HK-2 (cell line): Measurements from ENCODE around the gene JARID2.

ENCODE experiments used
- DNase-seq: peaks from one replicate; pipeline ENCODE4 v3.0.0-alpha.2; 2018; ENCODE audit not compliant: unreplicated experiment

The JARID2 gene

GRCh38 chr6:15506066-15506465 lies 260.2 kb downstream of the JARID2 start:
- DNase-seq = no peak

- no peak for DNase-seq
These were observed 261.4 kb downstream of the JARID2 start for GRCh38 chr6:15507221-15507620.

DNA sequence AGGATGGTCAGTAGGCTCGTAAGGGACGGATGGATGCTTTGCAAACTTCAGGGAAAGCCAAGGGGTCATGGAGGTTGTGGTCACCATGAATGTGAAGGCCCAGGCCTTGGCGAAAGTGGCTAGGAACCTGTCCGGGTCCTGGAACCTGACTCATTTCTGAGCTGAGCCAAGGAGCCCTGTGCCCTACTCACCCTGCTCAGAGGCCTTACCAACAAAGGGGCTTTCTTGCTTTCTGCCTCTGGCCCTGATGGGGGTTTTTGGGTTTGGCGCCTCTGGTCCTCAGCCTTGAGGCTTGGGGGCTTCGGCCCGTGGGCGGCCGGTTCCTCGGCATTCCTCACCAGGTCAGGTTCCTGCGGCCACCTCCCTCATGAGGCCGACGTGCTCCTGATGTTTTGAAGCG lies 261.9 kb downstream of the JARID2 start:
- DNase-seq = no peak

GRCh38 chr6:15508441-15508871 lies 262.6 kb downstream of the JARID2 start:
- DNase-seq = no peak

DNA sequence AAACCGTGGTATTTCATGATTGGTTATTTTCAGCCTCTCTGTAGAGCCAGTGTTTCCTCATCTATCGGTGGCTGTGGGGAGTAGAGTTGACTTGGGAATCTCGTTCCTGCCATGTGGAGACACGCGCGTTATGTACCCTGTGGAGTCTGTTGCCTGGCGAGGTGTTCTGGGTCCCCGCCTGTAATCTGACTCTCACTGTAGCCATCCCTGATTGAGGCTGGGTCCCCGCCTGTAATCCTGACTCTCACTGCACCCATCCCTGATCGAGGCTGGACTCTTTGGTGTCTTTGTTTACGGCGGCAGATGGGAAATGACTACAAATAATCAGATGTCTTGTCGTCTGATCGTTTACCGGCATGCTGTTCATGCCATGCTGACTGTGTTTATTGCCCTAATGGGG lies 263.1 kb downstream of the JARID2 start:
- DNase-seq = no peak

- no peak for DNase-seq
These were observed 263.6 kb downstream of the JARID2 start for GRCh38 chr6:15509335-15509933.

DNA sequence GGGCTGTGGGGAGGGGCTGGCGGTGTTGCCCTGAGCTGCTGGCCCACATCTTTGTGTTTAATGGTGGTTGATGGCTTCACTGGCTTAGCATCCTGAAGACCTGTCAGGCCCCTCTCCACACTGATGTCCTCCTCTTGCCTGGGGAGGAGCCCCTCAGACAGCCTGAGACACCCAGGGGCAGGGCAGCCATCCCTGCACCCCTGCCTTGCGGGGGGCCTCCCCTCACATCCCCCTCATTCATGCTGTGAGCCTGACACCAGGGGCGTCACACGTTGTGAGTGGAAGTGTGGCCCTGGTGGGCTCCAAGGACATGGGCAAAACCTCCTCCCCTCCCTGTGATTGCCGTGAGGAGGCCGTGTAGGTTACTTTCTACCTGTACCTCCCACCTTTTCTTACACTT lies 264.3 kb downstream of the JARID2 start:
- DNase-seq = no peak

- no peak for DNase-seq
These were observed 264.8 kb downstream of the JARID2 start for GRCh38 chr6:15510536-15511247.

GRCh38 chr6:15511248-15512125 lies 265.6 kb downstream of the JARID2 start:
- no peak for DNase-seq

GRCh38 chr6:15512126-15512525 lies 266.3 kb downstream of the JARID2 start:
- DNase-seq = no peak

- DNase-seq = no peak
These were observed 266.9 kb downstream of the JARID2 start for GRCh38 chr6:15512721-15513120.

GRCh38 chr6:15513131-15513771 lies 267.4 kb downstream of the JARID2 start:
- no peak for DNase-seq

- no peak for DNase-seq
These were observed 268.2 kb downstream of the JARID2 start for GRCh38 chr6:15513801-15514711.

DNA sequence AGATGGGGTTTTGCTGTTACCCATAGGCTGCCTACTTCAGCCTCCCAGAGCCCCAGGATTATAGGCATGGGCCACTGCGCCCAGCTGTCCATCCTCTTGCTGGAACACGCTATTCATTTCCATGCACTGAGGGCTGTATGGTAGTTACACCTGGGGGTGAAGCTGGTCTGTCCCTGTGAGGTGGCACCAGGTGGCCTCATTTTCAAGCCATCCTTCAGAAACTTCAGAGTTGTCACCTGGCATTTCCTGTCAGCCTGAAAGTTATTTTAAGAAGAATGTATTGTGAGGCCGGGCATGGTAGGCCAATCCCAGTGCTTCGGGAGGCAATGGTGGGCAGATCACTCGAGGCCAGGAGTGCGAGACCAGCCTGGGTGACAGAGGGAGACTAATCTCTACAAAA lies 269.4 kb downstream of the JARID2 start:
- DNase-seq = no peak

- no peak for DNase-seq
These were observed 269.9 kb downstream of the JARID2 start for GRCh38 chr6:15515660-15516375.

DNA sequence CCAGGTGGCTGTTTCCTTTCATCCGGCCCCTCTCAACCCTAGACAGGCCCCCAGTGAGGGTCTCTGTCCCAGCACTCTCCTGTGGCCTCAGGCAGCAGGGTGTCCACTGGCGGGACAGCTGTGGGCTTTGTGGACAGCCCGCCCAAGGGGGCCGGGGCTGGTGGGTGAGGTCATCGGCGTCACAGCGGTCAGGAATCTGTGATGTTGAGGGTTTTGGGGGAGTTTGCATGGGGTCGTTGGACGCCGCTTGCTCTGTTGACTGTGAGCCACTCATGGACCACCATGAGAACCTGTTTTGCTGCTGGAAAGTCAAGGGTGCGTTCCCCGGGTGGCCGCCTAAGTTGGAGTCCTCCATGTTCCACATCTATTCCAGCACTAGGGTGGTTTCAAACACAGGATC lies 270.5 kb downstream of the JARID2 start:
- no peak for DNase-seq

DNA sequence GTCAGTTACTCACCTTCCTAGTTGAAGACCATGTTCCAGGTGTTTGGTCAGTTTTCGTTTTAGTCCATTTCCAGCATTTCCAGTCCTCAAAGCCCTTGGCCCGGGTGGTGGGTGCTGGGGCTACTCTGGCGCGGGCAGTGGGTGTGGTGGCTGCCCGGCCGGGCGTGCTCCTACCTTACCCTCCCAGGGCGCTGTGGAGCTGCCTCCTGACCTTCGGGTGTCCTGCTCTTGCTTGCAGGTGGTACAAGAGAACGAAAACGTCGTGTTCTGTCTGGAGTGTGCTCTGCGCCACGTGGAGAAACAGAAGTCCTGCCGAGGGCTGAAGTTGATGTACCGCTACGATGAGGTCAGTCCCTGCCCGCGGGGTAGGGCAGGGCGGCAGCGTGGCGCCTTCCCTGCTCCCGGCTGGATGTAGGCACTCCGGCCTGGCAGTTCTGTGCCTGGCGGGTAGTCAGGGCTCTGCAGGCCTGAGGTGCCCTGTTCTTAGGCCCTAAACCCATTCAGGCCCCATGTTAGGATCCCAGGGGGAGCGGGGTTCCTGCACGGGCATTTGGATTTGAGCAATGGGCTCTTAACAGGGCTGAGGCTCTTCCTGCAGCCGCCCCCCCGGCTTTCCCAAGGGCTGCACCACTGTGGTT lies 271.2 kb downstream of the JARID2 start:
- DNase-seq = no peak

DNA sequence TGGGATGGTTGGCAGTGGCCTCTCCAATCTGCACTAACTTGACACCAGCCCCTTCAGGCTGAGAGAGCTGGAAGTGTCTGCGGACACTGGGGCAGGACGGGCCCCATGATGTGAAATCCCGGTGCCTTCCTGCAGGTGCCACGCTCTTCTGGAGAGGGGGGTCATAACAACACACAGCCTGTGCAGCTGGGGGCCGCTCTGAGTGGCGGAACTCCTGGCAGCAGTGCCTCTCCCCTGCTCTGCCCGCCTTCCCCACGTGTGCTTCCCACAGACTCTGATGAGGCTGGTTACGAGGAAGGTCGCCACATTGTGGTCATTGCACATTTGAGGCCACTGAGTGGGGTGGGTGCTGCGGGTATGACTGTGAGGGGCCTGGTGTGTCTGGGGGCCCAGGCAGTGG lies 271.7 kb downstream of the JARID2 start:
- DNase-seq = no peak

- DNase-seq = no peak
These were observed 272.2 kb downstream of the JARID2 start for GRCh38 chr6:15518057-15518456.

- no peak for DNase-seq
These were observed 273.0 kb downstream of the JARID2 start for GRCh38 chr6:15518878-15519277.
